ENCODE data around the gene LPAR5. TPM values are rescaled to one million over a fixed set of nuclear protein-coding genes. Genes with fewer than 3 reads are reported as not detected.

The LPAR5 gene
- total RNA-seq (2022; extraction: Qiagen RNA extraction), result 0.58 to 1.0 TPM (median 0.70 TPM) in 5 replicates

DNA sequence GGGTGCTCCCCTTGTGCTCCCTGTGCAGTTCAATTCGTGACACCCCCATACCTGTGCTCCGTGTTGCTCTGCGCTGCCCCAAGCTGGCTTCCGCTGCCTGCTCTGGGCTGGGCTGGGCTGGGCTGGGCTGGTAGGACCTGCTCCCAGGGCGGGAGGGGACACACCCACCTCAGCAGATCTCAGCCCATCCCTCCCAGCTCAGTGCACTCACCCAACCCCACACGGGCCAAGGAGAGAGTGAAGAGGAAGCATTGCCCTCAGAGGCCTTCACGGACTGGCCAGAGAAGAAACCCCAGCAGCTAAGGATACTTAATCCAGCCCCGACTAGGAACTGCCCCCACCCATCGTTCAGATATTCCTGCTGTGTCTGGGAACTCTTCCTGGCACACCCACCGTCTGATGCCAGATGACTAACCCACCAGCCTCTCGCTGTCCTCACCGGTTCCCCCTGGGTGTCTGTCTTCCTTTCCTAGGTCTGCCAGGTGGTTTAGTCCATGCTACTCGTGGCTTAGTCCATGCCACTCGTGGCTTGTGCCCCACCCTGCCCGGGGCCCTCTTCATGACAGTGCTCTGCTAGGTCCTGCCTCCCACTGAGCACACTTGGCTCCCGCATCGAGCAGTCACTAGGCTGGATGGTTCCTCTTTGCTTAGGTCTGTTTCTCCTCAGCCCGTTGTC, at the start of gene LPAR5:
Gene LPAR5, minus strand, starts transcription at position 104 of the 676 bp plus-strand sequence. CDS start 14,711 bp downstream, outside the sequence.

GRCh38 chr12:6662906-6663742, 27.4 kb upstream of the LPAR5 start, which contains the start of gene ING4:
Gene ING4, minus strand, starts transcription at chr12:6663119. Its CDS starts 18 bp downstream, at chr12:6663101.

GRCh38 chr12:6647083-6647604, 11.4 kb upstream of the LPAR5 start, which contains the start of gene ACRBP:
Gene ACRBP, minus strand, starts transcription at chr12:6647432. Its CDS starts 66 bp downstream, at chr12:6647366.

Other genes starting within 250 kb of the LPAR5 start
- gene CD27, start 191.0 kb downstream of the LPAR5 start, total RNA-seq (2022; extraction: Qiagen RNA extraction), result not detected in 5 replicates
- 3.3 to 4.0 TPM (median 3.6 TPM) in 5 replicates for gene TAPBPL, start 183.9 kb downstream of the LPAR5 start, total RNA-seq (2022; extraction: Qiagen RNA extraction)
- 9.2 to 13.0 TPM (median 10.5 TPM) in 5 replicates for gene VAMP1, start 165.3 kb downstream of the LPAR5 start, total RNA-seq (2022; extraction: Qiagen RNA extraction)
- gene MRPL51, start 142.7 kb downstream of the LPAR5 start, total RNA-seq (2022; extraction: Qiagen RNA extraction), result 256 to 331 TPM (median 322 TPM) in 5 replicates
- 52.3 to 78.1 TPM (median 59.3 TPM) in 5 replicates for gene NCAPD2, start 141.9 kb downstream of the LPAR5 start, total RNA-seq (2022; extraction: Qiagen RNA extraction)
- gene GAPDH, start 101.4 kb downstream of the LPAR5 start, total RNA-seq (2022; extraction: Qiagen RNA extraction), result 6,926 to 9,040 TPM (median 8,633 TPM) in 5 replicates
- gene IFFO1, start 79.9 kb downstream of the LPAR5 start, total RNA-seq (2022; extraction: Qiagen RNA extraction), result 1.6 to 2.5 TPM (median 1.8 TPM) in 5 replicates
- 91.1 to 115 TPM (median 97.7 TPM) in 5 replicates for gene NOP2, start 67.7 kb downstream of the LPAR5 start, total RNA-seq (2022; extraction: Qiagen RNA extraction)
- 55.8 to 82.9 TPM (median 60.2 TPM) in 5 replicates for gene CHD4, start 28.6 kb downstream of the LPAR5 start, total RNA-seq (2022; extraction: Qiagen RNA extraction)
- 0.18 to 0.56 TPM (median 0.33 TPM) in 3 of 5 replicates, not detected in the others for gene ACRBP, start 11.5 kb upstream of the LPAR5 start, total RNA-seq (2022; extraction: Qiagen RNA extraction)
- 11.5 to 19.9 TPM (median 14.3 TPM) in 5 replicates for gene ING4, start 27.2 kb upstream of the LPAR5 start, total RNA-seq (2022; extraction: Qiagen RNA extraction)
- 53.8 to 60.6 TPM (median 58.4 TPM) in 5 replicates for gene ZNF384, start 53.4 kb upstream of the LPAR5 start, total RNA-seq (2022; extraction: Qiagen RNA extraction)
- gene PIANP, start 64.9 kb upstream of the LPAR5 start, total RNA-seq (2022; extraction: Qiagen RNA extraction), result 0.76 to 1.1 TPM (median 0.84 TPM) in 5 replicates
- 48.4 to 56.5 TPM (median 55.4 TPM) in 5 replicates for gene COPS7A, start 88.1 kb upstream of the LPAR5 start, total RNA-seq (2022; extraction: Qiagen RNA extraction)
- 246 to 305 TPM (median 296 TPM) in 5 replicates for gene MLF2, start 117.2 kb upstream of the LPAR5 start, total RNA-seq (2022; extraction: Qiagen RNA extraction)
- 588 to 898 TPM (median 880 TPM) in 5 replicates for gene PTMS, start 130.4 kb upstream of the LPAR5 start, total RNA-seq (2022; extraction: Qiagen RNA extraction)
- 0.51 to 1.9 TPM (median 1.7 TPM) in 5 replicates for gene LAG3, start 136.6 kb upstream of the LPAR5 start, total RNA-seq (2022; extraction: Qiagen RNA extraction)
- not detected in 5 replicates for gene CD4, start 153.6 kb upstream of the LPAR5 start, total RNA-seq (2022; extraction: Qiagen RNA extraction)
- 0.28 to 0.51 TPM (median 0.38 TPM) in 5 replicates for gene GPR162, start 185.9 kb upstream of the LPAR5 start, total RNA-seq (2022; extraction: Qiagen RNA extraction)
- 23.9 to 29.0 TPM (median 26.3 TPM) in 5 replicates for gene P3H3, start 192.4 kb upstream of the LPAR5 start, total RNA-seq (2022; extraction: Qiagen RNA extraction)
- 1.0 to 2.0 TPM (median 1.6 TPM) in 5 replicates for gene GNB3, start 205.0 kb upstream of the LPAR5 start, total RNA-seq (2022; extraction: Qiagen RNA extraction)
- gene CDCA3, start 215.3 kb upstream of the LPAR5 start, total RNA-seq (2022; extraction: Qiagen RNA extraction), result 73.1 to 82.3 TPM (median 77.5 TPM) in 5 replicates
- 71.7 to 88.7 TPM (median 74.7 TPM) in 5 replicates for gene USP5, start 216.2 kb upstream of the LPAR5 start, total RNA-seq (2022; extraction: Qiagen RNA extraction)
- 1,586 to 1,659 TPM (median 1,629 TPM) in 5 replicates for gene TPI1, start 231.6 kb upstream of the LPAR5 start, total RNA-seq (2022; extraction: Qiagen RNA extraction)
- 27.8 to 35.3 TPM (median 31.2 TPM) in 5 replicates for gene SPSB2, start 237.3 kb upstream of the LPAR5 start, total RNA-seq (2022; extraction: Qiagen RNA extraction)

Data from A549 treated with Hydrocortisone at 1 μM for 4 hours (cell line).